Left ventricle myocardium inferior (tissue), 1 donor: ENCODE results near the gene MAP4K4. TPM values are rescaled to one million over a fixed set of nuclear protein-coding genes. Genes with fewer than 3 reads are reported as not detected.

Experiments
- DNase-seq: peaks from one replicate; pipeline ENCODE4 v3.0.0-alpha.2; 2020
- H3K27ac ChIP-seq: fragments of 200-600 bp; replicated peaks from 2 replicates; pipeline ENCODE4 v1.8.0; 2021
- H3K27me3 ChIP-seq: fragments of 200-600 bp; 2 replicates; pipeline ENCODE4 v1.8.0; 2021; ENCODE audit warnings: low read depth
- H3K36me3 ChIP-seq: fragments of 200-600 bp; 2 replicates; pipeline ENCODE4 v1.8.0; 2021
- H3K4me1 ChIP-seq: fragments of 200-600 bp; 2 replicates; pipeline ENCODE4 v1.8.0; 2021
- H3K4me3 ChIP-seq: fragments of 200-600 bp; 2 replicates; pipeline ENCODE4 v1.8.0; 2021; ENCODE audit warnings: mild to moderate bottlenecking, moderate library complexity
- H3K9me3 ChIP-seq: fragments of 200-600 bp; replicated peaks from 2 replicates; pipeline ENCODE4 v1.8.0; 2021
- CTCF ChIP-seq: fragments of 200-600 bp; IDR thresholded peaks from 2 replicates; pipeline ENCODE4 v1.8.0; 2021; ENCODE audit warnings: antibody characterized with exemption, mild to moderate bottlenecking, borderline replicate concordance
- intact Hi-C: fragments of 100-400 bp; cut with micrococcal nuclease; formaldehyde crosslinking; loops from one replicate; pipeline ENCODE4 v1.11.0; 2022
- total RNA-seq: library from RNA; stranded (reverse); fragmentation: NEBNext Ultra II Directional; extraction: Animal tissue kit (Norgen Biotek cat#: 25700); gene quantifications from one replicate; pipeline ENCODE4 v1.2.1, GENCODE V29; 2021
- donor health status: DM: no; HTN: yes; CAD: no; lungs with severe emphysema.

MAP4K4 gene
- total RNA-seq, 1 donor from 2014 or later, result 102 TPM

GRCh38 chr2:101807242-101807641 lies 109.7 kb downstream of the MAP4K4 start:
- DNase-seq, result no peak
- H3K4me3 ChIP-seq, result no peak overlapping the region
- peaks cover 91% of the 10 kb centered on the region for H3K4me1 ChIP-seq
- no peak for TF ChIP-seq CTCF
- intact Hi-C loops, result no loop called here
- H3K27ac ChIP-seq, result peak overlapping the region; percentile 75
- H3K36me3 ChIP-seq, result no peaks in the 10 kb centered on the region
- H3K9me3 ChIP-seq, result no peaks in the 10 kb centered on the region
- no peaks in the 10 kb centered on the region for H3K27me3 ChIP-seq

GRCh38 chr2:101808006-101808562 lies 110.6 kb downstream of the MAP4K4 start:
- no peak overlapping the region for H3K27ac ChIP-seq
- intact Hi-C loops, result no loop called here
- H3K27me3 ChIP-seq, result no peaks in the 10 kb centered on the region
- H3K36me3 ChIP-seq, result no peaks in the 10 kb centered on the region
- no peak for DNase-seq
- TF ChIP-seq CTCF, result no peak
- no peaks in the 10 kb centered on the region for H3K9me3 ChIP-seq
- no peak overlapping the region for H3K4me3 ChIP-seq
- H3K4me1 ChIP-seq, result peaks cover 89% of the 10 kb centered on the region

GRCh38 chr2:101809698-101810097 lies 112.2 kb downstream of the MAP4K4 start:
- Histone ChIP-seq H3K4me3 (no peak overlapping the region), H3K27me3 (no peaks in the 10 kb centered on the region), H3K27ac (no peak overlapping the region), H3K36me3 (no peaks in the 10 kb centered on the region), H3K4me1 (peaks cover 90% of the 10 kb centered on the region), H3K9me3 (no peaks in the 10 kb centered on the region)
- DNase-seq, result no peak
- intact Hi-C loops, result no loop called here
- TF ChIP-seq CTCF, result no peak

- no peak overlapping the region for H3K4me3 ChIP-seq
- no peaks in the 10 kb centered on the region for H3K27me3 ChIP-seq
- no peaks in the 10 kb centered on the region for H3K36me3 ChIP-seq
- no peak overlapping the region for H3K27ac ChIP-seq
- TF ChIP-seq CTCF, result no peak
- no peak for DNase-seq
- intact Hi-C loops, result no loop called here
- H3K4me1 ChIP-seq, result peaks cover 90% of the 10 kb centered on the region
- H3K9me3 ChIP-seq, result no peaks in the 10 kb centered on the region
Observed at GRCh38 chr2:101811226-101812015, 113.9 kb downstream of the MAP4K4 start.

GRCh38 chr2:101812226-101812625 lies 114.7 kb downstream of the MAP4K4 start:
- no peaks in the 10 kb centered on the region for H3K27me3 ChIP-seq
- intact Hi-C loops, result no loop called here
- no peaks in the 10 kb centered on the region for H3K9me3 ChIP-seq
- DNase-seq, result no peak
- H3K36me3 ChIP-seq, result no peaks in the 10 kb centered on the region
- peaks cover 90% of the 10 kb centered on the region for H3K4me1 ChIP-seq
- no peak overlapping the region for H3K4me3 ChIP-seq
- no peak overlapping the region for H3K27ac ChIP-seq
- no peak for TF ChIP-seq CTCF
